MV-4-11 (cell line): ENCODE results near the gene SMAP2.
"Not testable (repeated sequence)": the region's sequence is repeated elsewhere in the genome, so short reads cannot be mapped to it uniquely, and the experiment has no call there.

ENCODE experiments used
- DNase-seq: peaks from one replicate; lab custom pipeline; 2025; lab: John Stamatoyannopoulos, UW

SMAP2 gene

DNA sequence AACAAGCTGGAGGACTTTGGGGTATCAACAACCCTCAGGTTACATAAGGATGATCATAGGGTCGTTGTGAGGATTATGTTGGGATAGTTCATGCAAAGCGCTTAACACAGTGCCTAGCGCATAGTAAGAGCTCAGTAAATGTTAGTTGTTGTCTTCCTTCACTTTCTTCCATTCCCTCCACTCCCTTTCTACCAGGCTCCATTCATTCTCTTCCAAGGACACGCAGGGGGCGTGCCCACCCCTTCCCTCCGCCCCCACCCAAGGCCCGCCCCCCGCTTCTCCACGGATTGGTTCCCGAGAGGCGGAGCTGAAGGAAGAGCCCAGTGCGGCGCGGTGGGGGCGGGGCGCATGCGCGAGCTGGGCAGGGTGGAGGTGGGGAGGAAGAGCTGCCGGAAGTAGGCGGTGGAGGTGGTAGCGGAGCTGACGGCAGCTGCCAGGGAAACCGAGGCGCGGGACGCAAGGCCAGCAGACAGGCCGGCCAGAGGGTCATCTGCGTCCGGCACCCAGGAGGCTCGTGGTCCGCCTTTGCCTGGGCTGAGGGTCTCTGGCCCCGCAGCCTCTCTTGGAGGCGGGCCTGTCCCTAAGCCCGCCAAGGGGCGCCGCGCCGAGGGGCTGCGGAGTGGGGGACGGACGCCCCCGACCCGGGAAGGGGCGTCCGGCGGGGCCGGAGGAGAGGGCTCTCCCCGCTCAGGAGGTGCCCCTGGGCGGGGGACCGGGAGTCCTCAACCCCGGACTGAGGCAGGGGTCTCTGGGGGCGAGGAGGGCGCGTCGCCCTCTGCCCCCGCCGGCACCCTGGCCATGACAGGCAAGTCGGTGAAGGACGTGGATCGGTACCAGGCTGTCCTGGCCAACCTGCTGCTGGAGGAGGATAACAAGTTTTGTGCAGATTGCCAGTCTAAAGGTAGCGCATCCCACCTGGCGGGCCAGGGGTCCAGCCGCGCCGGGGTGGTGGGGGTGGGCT is at the start of gene SMAP2:
TSS of gene SMAP2 (plus strand) at position 405 of the 961 bp plus-strand sequence. CDS start at position 799, 394 bp downstream.
- peak; percentile 87 for DNase-seq

DNA sequence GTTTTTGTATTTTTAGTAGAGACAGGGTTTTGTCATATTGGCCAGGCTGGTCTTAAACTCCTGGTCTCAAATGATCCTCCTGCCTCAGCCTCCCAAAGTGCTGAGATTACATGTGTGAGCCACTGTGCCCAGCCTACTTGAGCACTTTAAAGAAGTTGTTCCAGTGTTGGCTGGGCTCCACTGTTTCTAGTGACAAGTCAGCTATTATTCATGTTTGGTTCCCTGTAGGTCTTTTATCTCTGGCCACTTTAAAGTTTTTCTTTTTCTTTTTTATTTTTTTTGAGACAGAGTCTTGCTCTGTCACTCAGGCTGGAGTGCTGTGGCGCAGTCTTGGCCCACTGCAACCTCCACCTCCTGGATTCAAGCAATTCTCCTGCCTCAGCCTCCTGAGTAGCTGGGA is 42.1 kb upstream of the SMAP2 start:
- DNase-seq = not testable (repeated sequence)

DNA sequence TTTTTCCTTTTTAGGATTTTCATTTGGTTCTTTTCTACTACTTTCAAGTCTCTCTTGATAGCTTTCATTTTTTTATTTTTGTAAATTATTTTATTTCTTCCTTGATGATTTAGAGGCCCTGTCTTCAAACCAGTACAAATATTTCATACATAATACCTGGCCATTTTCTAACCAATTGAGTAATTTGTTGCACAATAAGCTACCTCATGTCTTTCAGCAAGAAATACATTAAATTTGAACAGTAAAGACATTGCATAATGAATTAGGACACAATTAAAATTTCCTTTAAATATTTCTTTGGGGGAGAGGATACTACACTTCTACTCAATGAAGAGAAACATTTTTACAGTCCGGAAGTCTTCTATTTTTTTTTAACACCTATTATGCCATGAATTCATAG is 40.8 kb upstream of the SMAP2 start:
- DNase-seq = no peak

DNA sequence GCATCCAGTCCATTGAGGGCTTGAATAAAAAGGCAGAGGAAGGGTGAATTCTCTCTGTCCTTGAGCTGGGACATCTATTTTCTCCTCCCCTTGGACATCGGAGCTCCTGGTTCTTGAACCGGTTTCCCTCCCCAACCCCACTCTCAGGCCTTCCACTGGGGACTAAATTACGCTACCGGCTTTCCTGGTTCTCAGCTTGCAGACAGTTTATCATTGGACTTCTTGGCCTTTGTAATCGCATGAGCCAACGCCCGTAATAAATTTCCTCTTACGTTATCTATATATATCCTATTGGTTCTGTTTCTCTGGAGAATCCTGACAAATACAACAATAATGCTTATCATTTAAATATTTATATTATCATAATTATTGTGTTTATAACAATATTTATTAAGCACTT is 36.1 kb upstream of the SMAP2 start:
- DNase-seq = no peak

DNA sequence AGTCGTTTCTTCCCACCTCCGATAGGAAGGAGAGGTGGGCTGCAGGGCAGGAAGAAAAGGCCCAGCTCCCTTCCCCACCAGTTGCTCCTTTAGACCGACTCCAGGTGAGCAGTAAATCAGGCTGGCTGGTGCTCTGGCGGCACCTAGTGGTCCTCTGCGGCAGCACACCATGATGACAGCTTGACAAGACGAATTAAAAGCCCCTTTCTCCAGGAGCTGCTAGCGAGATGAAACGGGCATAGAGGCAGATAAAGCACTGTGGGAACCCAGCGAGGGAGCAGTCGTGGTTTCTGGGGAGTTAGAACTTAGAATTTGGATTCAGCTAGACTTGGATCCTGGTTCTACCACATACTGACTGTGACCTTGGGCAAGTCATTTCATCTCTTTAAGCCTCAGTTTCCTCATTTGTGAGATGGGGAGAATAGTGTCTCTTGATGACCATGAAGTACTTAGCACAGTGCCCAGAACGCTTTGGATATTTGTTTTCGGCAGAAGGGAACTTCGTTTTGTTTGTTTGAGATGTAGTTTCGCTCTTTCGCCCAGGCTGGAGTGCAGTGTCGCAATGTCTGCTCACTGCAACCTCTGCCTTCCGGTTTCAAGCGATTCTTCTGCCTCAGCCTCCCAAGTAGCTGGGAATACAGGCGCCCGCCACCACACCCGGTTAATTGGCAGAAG is 34.6 kb upstream of the SMAP2 start:
- peak; percentile 76 for DNase-seq

DNA sequence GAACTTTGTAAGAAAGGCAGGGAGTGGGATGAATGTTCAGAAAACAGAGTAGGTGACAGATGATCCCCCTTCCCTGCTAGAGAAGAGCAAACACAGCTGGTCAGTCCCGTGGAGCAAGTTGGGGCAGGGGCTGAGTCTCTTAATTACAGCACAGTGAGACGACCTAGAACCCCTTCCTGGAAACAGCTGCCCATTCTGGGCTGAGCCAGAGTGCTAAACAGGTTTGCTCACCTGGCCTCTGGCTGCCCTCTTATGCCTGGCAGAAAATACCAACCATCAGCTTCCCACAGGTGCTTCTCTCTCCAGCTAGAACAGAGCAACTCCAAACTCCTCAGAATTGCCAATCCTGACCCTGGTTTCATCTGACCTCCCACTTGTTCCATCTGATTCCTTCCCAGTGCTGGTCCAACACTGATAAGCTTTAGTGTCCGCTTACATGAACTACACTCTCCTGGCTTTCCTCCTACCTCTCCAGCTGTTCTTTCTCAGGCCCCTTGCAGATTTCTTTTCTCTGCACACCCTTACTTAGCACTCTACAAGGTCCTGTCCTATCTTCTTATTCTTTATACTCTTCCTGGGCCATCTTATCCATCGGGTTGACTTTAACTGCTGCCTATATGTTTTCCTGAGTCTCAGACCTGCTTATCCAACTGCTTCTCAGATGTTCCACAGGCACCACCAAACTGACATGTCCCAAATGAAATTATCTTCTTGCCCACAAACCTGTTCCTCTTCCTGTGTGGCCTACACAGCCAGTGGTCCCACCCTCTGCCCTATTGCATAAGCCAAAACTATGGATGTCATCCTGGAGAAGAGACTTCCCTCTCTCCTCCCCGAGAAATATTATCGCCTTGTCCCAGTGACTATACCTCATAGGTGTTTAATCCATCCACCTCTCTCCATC is 33.9 kb upstream of the SMAP2 start:
- peak; percentile 72 for DNase-seq

DNA sequence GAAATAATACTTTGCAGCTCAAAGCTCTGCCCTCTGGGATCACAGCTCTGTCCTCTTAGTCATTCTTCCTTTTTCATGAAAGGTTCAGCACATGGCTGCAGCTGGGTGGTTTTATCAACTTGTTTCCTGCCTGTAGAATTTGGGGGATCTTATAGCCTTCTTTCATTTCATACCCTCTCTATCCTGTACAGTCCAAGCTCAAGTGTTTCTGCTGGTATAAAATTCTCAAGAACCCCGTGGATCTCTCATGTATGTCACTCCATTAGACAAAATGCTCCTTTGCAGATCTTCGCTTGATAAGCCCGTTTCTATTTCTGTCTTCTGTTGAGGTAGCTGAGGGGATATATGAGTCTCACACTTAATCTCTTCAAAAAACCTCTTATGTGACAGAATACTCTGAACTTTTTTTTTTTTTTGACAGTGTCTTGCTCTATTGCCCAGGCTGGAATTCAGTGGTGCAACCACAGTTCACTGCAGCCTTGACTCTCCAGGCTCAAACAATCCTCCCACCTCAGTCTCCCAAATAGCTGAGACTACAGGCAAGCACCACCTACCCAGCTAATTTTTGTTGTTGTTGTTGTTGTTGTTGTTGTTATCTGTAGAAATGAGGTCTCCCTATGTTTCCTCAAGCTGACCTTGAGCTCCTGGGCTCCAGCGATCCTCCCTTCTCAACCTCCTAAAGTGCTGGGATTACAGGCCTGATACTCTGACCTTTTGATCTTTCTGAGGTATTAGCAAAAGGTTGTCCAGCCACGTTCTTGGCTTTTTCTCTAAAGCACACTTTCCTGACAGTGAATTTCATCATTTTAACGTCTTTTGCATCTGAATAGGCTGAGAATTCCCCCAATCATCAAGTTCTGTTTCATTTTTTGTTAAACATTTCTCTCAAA is 31.8 kb upstream of the SMAP2 start:
- DNase-seq = peak; percentile 38

DNA sequence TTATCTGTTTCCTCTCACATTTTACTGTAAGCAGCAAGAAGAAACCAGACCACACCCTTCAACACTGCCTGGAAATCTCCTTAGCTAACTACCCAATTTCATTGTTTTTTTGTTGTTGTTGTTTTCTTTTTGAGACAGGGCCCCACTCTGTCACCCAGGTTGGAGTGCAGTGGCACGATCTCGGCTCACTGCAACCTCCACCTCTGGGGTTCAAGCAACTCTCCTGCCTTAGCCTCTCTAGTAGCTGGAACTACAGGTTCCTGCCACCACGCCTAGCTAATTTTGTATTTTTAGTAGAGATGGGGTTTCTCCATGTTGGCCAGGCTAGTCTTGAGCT is 31.2 kb upstream of the SMAP2 start:
- DNase-seq = not testable (repeated sequence)

DNA sequence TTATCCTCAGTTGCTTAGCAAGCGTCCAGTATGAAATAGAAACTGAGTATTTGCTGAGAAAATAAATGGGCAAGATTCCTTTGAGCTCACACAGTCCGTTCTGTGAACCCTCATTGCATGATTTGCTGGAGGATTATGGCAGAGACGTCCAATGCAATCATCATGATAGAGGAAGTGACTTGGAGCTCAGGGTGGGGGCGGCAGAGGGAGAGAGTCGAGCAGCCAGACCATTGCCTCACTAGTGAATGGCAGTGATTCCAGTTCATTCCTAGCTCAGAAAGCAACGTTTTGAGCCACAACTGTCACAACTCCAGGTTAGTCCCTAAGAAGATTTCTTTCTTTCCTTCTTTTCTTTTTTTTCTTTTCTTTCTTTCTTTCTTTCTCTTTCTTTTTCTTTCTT is 28.9 kb upstream of the SMAP2 start:
- peak; percentile 78 for DNase-seq

DNA sequence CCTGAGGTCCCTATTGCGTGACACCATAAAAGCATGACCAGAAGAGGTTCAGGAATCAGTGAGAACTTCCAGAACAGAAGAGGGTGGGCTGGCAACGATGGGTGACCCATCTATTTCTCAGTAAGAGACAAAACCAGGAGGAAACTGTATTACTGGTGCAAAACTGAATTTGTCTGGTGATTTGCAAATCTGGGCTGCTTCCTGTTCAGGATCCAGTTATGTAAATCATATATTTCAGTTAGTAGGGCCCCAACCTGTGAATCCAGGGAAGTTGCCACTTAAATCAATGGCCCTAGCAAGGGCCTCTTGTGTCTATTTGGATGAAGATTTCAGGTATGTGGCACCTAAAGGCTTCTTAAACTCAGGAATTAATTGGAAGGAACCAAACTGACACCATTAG is 23.1 kb upstream of the SMAP2 start:
- DNase-seq = no peak

DNA sequence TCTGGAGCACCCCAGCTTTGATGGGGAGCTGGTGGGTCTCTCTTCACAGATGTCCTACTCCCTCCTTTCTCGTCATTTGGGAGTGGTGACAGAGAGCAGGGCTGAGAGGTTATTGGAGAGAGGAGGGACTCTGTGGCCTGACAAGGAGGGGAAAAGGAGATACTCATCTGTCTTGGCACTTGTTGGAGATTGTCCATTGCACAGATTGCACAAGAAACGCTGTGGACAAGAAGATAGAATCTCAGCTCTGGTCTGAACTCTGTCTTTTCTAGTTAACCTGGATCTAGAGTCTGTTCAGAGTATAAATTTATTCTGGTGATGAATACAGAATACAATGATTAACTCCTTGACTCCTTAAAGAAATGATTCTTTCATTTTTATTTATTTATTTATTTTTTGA is 22.4 kb upstream of the SMAP2 start:
- DNase-seq = no peak

DNA sequence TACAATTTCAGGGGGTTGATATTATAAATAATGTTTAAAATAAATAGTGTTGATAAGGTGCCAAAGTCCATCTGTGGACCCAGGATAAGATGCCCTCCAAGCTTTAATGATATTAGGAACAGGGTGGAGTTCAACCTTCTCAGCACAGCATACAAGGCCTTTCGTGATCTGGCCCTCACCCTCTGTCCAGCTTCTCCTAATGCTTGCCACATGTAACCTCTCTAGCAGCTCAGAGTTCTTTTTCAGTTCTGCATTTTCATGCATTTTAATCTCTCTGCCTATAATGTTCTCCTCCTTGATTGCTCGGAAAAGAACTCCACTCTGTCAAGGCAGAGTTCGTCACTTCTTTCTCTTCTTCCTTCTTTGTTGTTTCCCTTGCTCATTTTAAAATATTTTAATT is 21.4 kb upstream of the SMAP2 start:
- peak; percentile 92 for DNase-seq

DNA sequence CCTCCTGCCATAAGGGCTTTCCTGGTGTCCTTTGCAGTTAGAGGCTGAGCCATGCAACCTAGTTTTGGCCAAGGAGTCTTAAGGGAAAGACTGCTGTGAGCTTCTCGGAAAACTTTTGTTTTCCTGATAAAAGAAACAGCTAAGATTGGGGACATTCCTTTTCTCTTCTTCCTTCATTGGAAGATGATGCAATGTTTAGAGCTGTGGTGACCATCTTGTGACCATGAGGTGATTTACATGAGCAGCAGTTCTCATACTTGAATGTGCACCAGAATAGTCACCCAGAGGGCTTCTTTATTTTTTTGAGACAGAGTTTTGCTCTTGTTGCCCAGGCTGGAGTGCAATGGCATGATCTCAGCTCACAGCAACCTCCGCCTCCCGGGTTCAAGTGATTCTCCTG is 20.4 kb upstream of the SMAP2 start:
- no peak for DNase-seq

DNA sequence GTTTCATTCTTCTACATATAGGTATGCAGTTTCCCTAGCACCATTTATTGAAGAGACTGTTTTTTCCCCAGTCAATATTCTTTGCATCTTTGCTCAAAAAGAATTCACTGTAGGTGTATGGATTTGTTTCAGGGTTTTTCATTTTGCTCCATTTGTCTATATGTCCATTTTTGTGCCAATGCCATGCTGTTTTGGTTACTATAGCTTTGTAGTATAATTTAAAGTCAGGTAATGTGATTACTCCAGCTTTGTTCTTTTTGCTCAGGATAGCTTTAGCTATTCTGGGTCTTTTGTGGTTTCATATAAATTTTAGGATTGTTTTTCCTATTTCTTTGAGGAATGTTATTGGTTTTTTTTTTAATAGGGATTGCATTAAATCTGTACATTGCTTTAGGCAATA is 15.9 kb upstream of the SMAP2 start:
- DNase-seq = no peak

DNA sequence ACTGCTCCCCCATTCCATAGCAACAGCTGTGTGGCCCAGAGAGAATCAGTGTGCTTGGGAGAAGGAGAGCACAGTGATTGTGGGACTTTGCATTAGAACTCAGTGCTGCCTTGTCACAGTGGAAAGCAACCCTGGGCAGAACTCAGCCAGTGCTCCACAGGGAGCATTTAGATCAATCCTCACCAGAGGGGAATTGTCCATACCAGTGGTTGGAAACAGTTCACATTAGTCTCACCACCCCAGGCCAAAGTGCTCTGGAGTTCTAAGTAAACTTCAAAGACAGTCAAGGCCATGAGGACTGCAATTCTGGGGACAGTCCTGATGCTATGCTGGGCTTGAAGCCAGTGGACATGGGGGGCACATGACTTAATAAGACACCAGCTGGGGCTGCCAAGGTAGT is 12.9 kb upstream of the SMAP2 start:
- DNase-seq = no peak

DNA sequence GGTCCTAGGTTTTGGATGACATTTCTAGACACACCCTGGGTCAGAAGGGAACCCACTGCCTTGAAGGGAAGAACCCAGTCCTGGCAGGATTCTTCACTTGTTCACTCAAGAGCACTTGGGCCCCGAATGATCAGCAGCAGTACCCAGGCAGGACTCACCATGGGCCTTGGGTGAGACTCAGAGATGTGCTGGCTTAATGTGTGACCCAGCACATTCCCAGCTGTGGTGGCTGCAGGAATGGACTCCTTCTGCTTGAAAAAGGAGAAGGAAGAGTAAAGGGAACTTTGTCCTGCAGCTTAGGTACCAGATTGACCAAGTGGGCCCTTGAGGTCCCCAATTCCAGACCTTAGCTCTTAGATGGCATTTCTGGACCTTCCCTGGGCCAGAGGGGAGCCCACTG is 12.3 kb upstream of the SMAP2 start:
- no peak for DNase-seq

DNA sequence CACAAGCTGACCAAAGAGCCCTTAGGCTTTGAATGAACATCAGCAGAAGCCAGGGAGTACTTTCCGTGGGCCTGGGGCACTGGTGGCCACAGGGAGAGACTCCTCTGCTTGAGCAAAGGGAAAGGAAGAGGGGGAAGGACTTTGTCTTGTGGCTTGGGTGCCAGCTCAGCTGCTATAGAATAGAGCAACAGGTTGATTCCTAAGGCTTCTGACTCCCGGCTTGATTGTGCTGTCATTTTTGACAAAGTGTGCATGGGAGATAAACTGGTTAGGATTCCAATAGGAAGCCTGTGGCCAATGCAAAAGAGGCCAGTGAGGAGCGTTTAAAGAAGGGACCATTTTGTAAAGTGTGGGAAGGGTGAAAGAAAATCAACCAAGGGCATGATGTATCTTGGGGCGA is 11.9 kb upstream of the SMAP2 start:
- no peak for DNase-seq

DNA sequence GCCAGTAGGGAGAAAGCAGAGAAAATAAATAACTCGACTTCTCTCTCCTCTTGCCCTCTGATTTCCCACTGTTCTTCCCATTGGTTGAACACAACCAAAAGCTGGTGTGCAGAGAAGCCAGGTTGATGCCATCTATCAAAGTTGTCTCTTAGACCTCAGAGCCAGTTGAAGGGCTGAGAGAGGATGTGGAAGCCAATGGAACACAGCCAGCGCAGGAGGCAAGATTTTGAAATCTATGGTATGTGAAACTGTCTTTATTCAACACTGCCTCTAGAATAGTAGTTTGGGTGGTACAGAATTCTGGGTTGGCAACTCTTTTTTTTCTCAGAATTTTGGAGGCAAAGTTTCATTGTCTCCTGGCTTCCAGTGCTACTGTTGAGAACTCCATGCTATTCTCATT is 11.3 kb upstream of the SMAP2 start:
- DNase-seq = no peak

DNA sequence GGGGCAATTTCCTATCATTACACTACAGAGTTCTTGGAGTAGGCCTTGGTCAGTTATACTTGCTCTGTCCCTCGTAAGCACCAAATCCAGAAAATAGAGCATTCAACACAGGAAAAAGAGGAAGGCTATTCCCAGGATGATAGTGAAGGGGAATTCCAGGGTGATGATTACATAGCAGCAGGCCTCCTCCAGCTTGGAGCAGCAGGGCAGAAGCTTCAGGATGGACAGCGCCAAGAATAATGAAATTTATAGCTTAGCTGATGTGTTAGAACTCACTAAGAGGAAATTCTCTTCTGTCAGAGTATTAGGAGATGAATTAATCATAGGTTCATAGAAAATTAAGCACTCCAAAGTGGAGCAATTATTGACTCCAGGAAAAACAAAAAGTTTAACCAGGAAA is 10.8 kb upstream of the SMAP2 start:
- no peak for DNase-seq

DNA sequence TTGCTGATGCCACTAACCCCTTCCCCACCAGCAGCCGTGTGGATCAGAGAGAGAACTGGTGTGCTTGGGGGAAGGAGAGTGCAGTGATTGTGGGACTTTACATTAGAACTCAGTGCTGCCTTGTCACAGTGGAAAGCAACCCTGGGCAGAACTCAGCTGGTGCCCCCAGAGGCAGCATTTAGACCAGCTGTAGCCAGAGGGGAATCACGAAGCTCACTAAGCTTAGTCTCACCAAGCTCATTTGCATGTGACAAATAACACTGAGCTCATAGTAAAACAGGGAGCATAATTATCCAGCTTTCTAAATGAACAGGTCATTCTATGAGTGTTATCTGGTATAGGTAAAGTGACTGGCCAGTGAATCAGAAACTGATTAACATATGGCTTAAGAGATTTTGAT is 9.8 kb upstream of the SMAP2 start:
- no peak for DNase-seq

DNA sequence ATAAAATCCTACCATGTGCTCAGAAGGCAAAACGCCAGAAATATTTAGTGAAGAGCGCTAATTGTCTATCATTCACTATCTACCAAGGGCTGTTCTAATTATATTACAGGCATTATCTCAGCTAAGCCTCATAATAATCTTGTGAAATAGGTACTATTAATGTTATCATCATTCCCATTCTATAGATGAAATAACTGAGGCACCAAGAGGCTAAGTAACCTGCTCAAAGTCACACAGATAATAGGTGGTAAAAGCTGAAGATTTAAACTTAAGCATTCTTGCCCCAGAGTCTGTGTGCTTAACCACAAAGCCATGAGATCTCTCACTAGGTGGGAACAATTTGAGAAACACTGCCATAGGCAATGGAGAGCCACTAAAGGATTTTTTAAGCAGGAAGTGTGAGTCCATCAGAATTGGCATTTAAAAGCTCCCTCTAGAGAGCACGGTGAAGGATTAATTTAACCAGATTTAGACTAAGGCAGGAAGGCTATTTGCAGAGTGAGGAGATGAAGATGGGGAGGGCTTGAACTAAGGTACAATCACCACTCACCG is 1.7 kb upstream of the SMAP2 start:
- DNase-seq = no peak
